Measurements from ENCODE around the gene SLC39A9. TPM values are rescaled to one million over a fixed set of nuclear protein-coding genes. Genes with fewer than 3 reads are reported as not detected.

SLC39A9 gene
- total RNA-seq, 1 experiment from 2014 or later: 39.8 TPM

DNA sequence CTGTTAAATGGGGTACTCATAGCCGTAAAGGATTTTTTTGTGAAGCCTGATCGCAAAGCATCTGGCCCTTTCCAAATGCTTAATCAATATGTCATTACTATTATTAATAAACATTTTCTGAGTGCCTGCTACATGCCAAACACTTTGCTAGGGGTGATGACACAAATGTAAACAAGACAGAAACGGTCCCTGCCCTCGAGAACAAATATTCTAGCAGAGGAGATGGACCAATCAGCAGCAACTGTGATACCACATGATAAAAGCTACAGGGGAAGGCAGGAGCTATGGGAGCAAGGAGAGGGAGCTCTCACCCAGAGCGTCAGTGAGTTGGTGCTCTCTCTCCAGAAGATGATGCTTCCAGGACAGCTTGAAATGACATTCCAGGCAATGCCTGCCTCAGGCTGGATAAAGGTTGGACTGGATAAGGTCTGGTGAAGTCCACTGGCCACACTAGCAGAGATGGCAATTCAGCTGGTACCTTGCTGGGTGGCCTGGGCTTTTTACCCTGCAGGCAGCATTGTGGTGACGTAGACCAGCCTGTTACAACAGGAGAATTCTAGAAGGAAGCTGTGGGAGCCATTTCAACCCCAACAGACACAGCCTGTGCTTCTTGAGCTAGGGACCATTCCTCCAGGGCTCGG, 41.5 kb upstream of the SLC39A9 start:
- no peaks in the 10 kb centered on the region for H3K9me3 Mint-ChIP-seq
- Histone ChIP-seq H3K27ac (ENCODE audit: insufficient read length, low read depth, low read length) (no peak overlapping the region), H3K4me2 (ENCODE audit: insufficient read depth, insufficient read length, low read length) (no peak overlapping the region), H2BK15ac (ENCODE audit: low read depth, low read length) (no peak overlapping the region), H3K9ac (ENCODE audit: extremely low read depth, insufficient read length, low read length) (no peak overlapping the region), H3K18ac (ENCODE audit: insufficient read length, low read depth, low read length) (no peak overlapping the region), H3K23ac (ENCODE audit: insufficient read length, low read depth, low read length) (no peak overlapping the region), H3K14ac (ENCODE audit: insufficient read depth, low read length) (no peak overlapping the region), H3K23me2 (ENCODE audit: insufficient read length, low read depth, low read length, poor library complexity, severe bottlenecking) (no peaks in the 10 kb centered on the region), H3K27me3 (ENCODE audit: insufficient read depth, low read length) (no peaks in the 10 kb centered on the region), H4K8ac (replicated peaks; ENCODE audit: insufficient read length, low read depth, low read length) (no peak overlapping the region), H2BK20ac (ENCODE audit: low read depth, low read length, poor library complexity, severe bottlenecking) (no peak overlapping the region), H4K5ac (ENCODE audit: insufficient read length, low read depth, low read length) (no peak overlapping the region), H3K79me1 (ENCODE audit: insufficient read depth, low read depth, low read length, poor library complexity, severe bottlenecking) (no peaks in the 10 kb centered on the region), H2BK5ac (ENCODE audit: insufficient read length, low read length) (no peak overlapping the region), H2AFZ (ENCODE audit: low read length) (no peak overlapping the region), H4K20me1 (ENCODE audit: control insufficient read depth, insufficient read depth, insufficient read length) (no peaks in the 10 kb centered on the region), H3K79me2 (ENCODE audit: insufficient read depth, low read length) (no peaks in the 10 kb centered on the region), H3K56ac (ENCODE audit: insufficient read length, low read depth, low read length) (no peak overlapping the region), H3K4ac (ENCODE audit: low read depth, low read length) (no peak overlapping the region), H4K91ac (ENCODE audit: insufficient read length, low read depth, low read length) (no peak overlapping the region), H3T11ph (ENCODE audit: low read length) (no peak overlapping the region), H3K4me1 (ENCODE audit: insufficient read depth, low read length) (no peaks in the 10 kb centered on the region), H3K9me3 (ENCODE audit: control insufficient read depth, low read depth, low read length) (no peaks in the 10 kb centered on the region), H2BK120ac (ENCODE audit: low read depth, low read length, poor library complexity, severe bottlenecking) (no peak overlapping the region), H2BK12ac (ENCODE audit: insufficient read length, low read depth, low read length) (no peak overlapping the region), H2AK5ac (ENCODE audit: insufficient read length, low read length) (no peak overlapping the region)
- TF ChIP-seq, protein P1, sequence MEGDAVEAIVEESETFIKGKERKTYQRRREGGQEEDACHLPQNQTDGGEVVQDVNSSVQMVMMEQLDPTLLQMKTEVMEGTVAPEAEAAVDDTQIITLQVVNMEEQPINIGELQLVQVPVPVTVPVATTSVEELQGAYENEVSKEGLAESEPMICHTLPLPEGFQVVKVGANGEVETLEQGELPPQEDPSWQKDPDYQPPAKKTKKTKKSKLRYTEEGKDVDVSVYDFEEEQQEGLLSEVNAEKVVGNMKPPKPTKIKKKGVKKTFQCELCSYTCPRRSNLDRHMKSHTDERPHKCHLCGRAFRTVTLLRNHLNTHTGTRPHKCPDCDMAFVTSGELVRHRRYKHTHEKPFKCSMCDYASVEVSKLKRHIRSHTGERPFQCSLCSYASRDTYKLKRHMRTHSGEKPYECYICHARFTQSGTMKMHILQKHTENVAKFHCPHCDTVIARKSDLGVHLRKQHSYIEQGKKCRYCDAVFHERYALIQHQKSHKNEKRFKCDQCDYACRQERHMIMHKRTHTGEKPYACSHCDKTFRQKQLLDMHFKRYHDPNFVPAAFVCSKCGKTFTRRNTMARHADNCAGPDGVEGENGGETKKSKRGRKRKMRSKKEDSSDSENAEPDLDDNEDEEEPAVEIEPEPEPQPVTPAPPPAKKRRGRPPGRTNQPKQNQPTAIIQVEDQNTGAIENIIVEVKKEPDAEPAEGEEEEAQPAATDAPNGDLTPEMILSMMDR (conservative IDR thresholded peaks at IDR 0.05): no peak
- no peaks in the 10 kb centered on the region; the same call in 1 of the 2 replicates for H3K27me3 Mint-ChIP-seq (ENCODE audit: low read depth)
- H3K27ac Mint-ChIP-seq: peak overlapping the region in 1 of 3 experiments; percentile 48; a peak in 1 of 7 replicates
- WGBS (ENCODE audit: extremely low coverage, insufficient read length, low lambda C conversion rate): no CpG with 5 or more reads among the region's 7 CpGs
- no peaks in the 10 kb centered on the region for H3K36me3 Mint-ChIP-seq (ENCODE audit: insufficient read depth in 1 of 3, low read depth in 3 of 3)
- DNase-seq: no peak
- H3K4me1 Mint-ChIP-seq: peaks cover 0 to 4% of the 10 kb centered on the region in 2 experiments; a peak in 2 of 4 replicates
- no peak overlapping the region for H3K4me3 Mint-ChIP-seq
